HEK293 (cell line): Measurements from ENCODE around the gene RAB6D.
"Not testable (repeated sequence)": the region's sequence is repeated elsewhere in the genome, so short reads cannot be mapped to it uniquely, and the experiment has no call there.

Source experiments
- CTCF ChIA-PET: fragments of 350-600 bp; formaldehyde crosslinking; extraction: SDS; loops from one replicate; lab custom pipeline; 2021; ENCODE audit warnings: antibody characterized with exemption; lab: Yijun Ruan, JAX
- POLR2A ChIA-PET: fragments of 300-600 bp; formaldehyde crosslinking; extraction: SDS; loops from one replicate; lab custom pipeline; 2020; ENCODE audit warnings: antibody characterized with exemption, inconsistent platforms; lab: Yijun Ruan, JAX
- H3K27ac ChIP-seq: fragments of 200-500 bp; sonication (Bioruptor generic); 2 replicates; pipeline ENCODE4 v1.5.1; 2014; ENCODE audit warnings: low read depth, low read length, control low read depth, inconsistent platforms; ENCODE audit errors: extremely low read depth
- H3K36me3 ChIP-seq, 2 experiments: fragments of 200-500 bp in 1 of 2; sonication (Bioruptor generic) in 1 of 2; 1 replicate in 1 of 2; 2 replicates in 1 of 2; pipeline ENCODE4 v1.5.1; 2014 to 2017; ENCODE audit warnings: inconsistent platforms in 2 of 2, low read length in 2 of 2; ENCODE audit not compliant: control insufficient read depth in 2 of 2, insufficient read depth in 1 of 2
- H3K4me1 ChIP-seq: fragments of 200-500 bp; sonication (Bioruptor generic); 2 replicates; pipeline ENCODE4 v1.5.1; 2014; ENCODE audit warnings: mild to moderate bottlenecking, low read length, inconsistent platforms; ENCODE audit not compliant: control insufficient read depth, insufficient read depth
- H3K4me3 ChIP-seq: 2 replicates; pipeline ENCODE4 v1.5.1; 2011; ENCODE audit warnings: low read depth, mild to moderate bottlenecking, control low read depth, low read length, moderate library complexity
- H3K9me3 ChIP-seq: fragments of 200-500 bp; sonication (Bioruptor generic); 2 replicates; pipeline ENCODE4 v1.5.1; 2014; ENCODE audit warnings: low read depth, low read length, inconsistent platforms; ENCODE audit not compliant: control insufficient read depth, insufficient read depth
- BCL6B ChIP-seq: fragments of 450-650 bp; formaldehyde crosslinking; IDR thresholded peaks from 2 replicates; pipeline ENCODE4 v1.5.1; 2017; ENCODE audit warnings: missing biosample characterization, missing genetic modification characterization
- EGR2 ChIP-seq: fragments of 450-650 bp; formaldehyde crosslinking; IDR thresholded peaks from 2 replicates; pipeline ENCODE4 v1.5.1; 2016; ENCODE audit warnings: low read depth, missing biosample characterization, missing genetic modification characterization
- PRDM10 ChIP-seq: fragments of 450-650 bp; formaldehyde crosslinking; IDR thresholded peaks from 2 replicates; pipeline ENCODE4 v1.5.1; 2016; ENCODE audit warnings: missing biosample characterization, missing genetic modification characterization
- REPIN1 ChIP-seq: fragments of 450-650 bp; formaldehyde crosslinking; IDR thresholded peaks from 2 replicates; pipeline ENCODE4 v1.5.1; 2017; ENCODE audit warnings: missing biosample characterization, missing genetic modification characterization, low read depth
- ZNF121 ChIP-seq: fragments of 450-650 bp; formaldehyde crosslinking; IDR thresholded peaks from 2 replicates; pipeline ENCODE4 v1.5.1; 2016; ENCODE audit warnings: missing biosample characterization, missing genetic modification characterization
- ZNF133 ChIP-seq: fragments of 450-650 bp; formaldehyde crosslinking; IDR thresholded peaks from 2 replicates; pipeline ENCODE4 v1.5.1; 2016; ENCODE audit warnings: missing biosample characterization, missing genetic modification characterization
- ZNF16 ChIP-seq: fragments of 450-650 bp; formaldehyde crosslinking; IDR thresholded peaks from 2 replicates; pipeline ENCODE4 v1.5.1; 2016; ENCODE audit warnings: low read depth, missing biosample characterization, missing genetic modification characterization
- ZNF169 ChIP-seq: fragments of 450-650 bp; formaldehyde crosslinking; IDR thresholded peaks from 2 replicates; pipeline ENCODE4 v1.5.1; 2016; ENCODE audit warnings: missing biosample characterization, missing genetic modification characterization
- ZNF354C ChIP-seq: fragments of 450-650 bp; formaldehyde crosslinking; IDR thresholded peaks from 2 replicates; pipeline ENCODE4 v1.5.1; 2016; ENCODE audit warnings: missing biosample characterization, missing genetic modification characterization, low read depth, borderline replicate concordance
- ZNF501 ChIP-seq: fragments of 450-650 bp; formaldehyde crosslinking; IDR thresholded peaks from 2 replicates; pipeline ENCODE4 v1.5.1; 2016; ENCODE audit warnings: missing biosample characterization, missing genetic modification characterization
- ZNF560 ChIP-seq: fragments of 450-650 bp; formaldehyde crosslinking; IDR thresholded peaks from 2 replicates; pipeline ENCODE4 v1.5.1; 2017; ENCODE audit warnings: missing biosample characterization, missing genetic modification characterization, borderline replicate concordance
- ZNF571 ChIP-seq: fragments of 450-650 bp; formaldehyde crosslinking; IDR thresholded peaks from 2 replicates; pipeline ENCODE4 v1.5.0; 2017; ENCODE audit warnings: missing biosample characterization, missing genetic modification characterization
- ZNF670 ChIP-seq: fragments of 450-650 bp; formaldehyde crosslinking; IDR thresholded peaks from 2 replicates; pipeline ENCODE4 v1.5.1; 2016; ENCODE audit warnings: missing biosample characterization, missing genetic modification characterization, low read depth

RAB6D gene

GRCh38 chr2:131391953-131392352 is 28.0 kb upstream of the RAB6D start:
- H3K4me1 ChIP-seq, H3K27ac ChIP-seq, POLR2A ChIA-PET, H3K4me3 ChIP-seq, CTCF ChIA-PET, H3K9me3 ChIP-seq, H3K36me3 ChIP-seq: not testable (repeated sequence)
- TF ChIP-seq EGR2 (tag by site-specific recombination) = 0 out of 2 replicates have a peak, but pooled peaks have one; percentile 11

- H3K4me1 ChIP-seq, POLR2A ChIA-PET, CTCF ChIA-PET, H3K36me3 ChIP-seq, H3K27ac ChIP-seq, H3K9me3 ChIP-seq, H3K4me3 ChIP-seq: not testable (repeated sequence)
These were observed 27.5 kb upstream of the RAB6D start for GRCh38 chr2:131391471-131391870.

- CTCF ChIA-PET, POLR2A ChIA-PET, H3K27ac ChIP-seq: not testable (repeated sequence)
These were observed 26.6 kb upstream of the RAB6D start for GRCh38 chr2:131390495-131391130.

GRCh38 chr2:131389657-131390056 is 25.7 kb upstream of the RAB6D start:
- Histone ChIP-seq H3K4me1 (no peaks in the 10 kb centered on the region), H3K9me3 (no peaks in the 10 kb centered on the region), H3K4me3 (no peak overlapping the region), H3K36me3 (no peaks in the 10 kb centered on the region), H3K27ac (no peak overlapping the region)
- ChIA-PET CTCF (no interaction called here), POLR2A (no interaction called here)
- TF ChIP-seq ZNF169 (tag by site-specific recombination) (no peak), ZNF121 (tag by site-specific recombination) (no peak)

More at GRCh38 chr2:131390495-131391130, 26.6 kb upstream of the RAB6D start:
- not testable (repeated sequence) for H3K9me3 ChIP-seq, H3K4me1 ChIP-seq, H3K4me3 ChIP-seq, H3K36me3 ChIP-seq

- H3K4me1 ChIP-seq, CTCF ChIA-PET, H3K36me3 ChIP-seq, H3K4me3 ChIP-seq, H3K9me3 ChIP-seq, H3K27ac ChIP-seq, POLR2A ChIA-PET: not testable (repeated sequence)
These were observed 24.9 kb upstream of the RAB6D start for GRCh38 chr2:131388834-131389233.

- H3K4me3 ChIP-seq, POLR2A ChIA-PET, H3K27ac ChIP-seq, H3K4me1 ChIP-seq, CTCF ChIA-PET, H3K36me3 ChIP-seq, H3K9me3 ChIP-seq: not testable (repeated sequence)
These were observed 9.1 kb upstream of the RAB6D start for GRCh38 chr2:131373111-131373510.

- CTCF ChIA-PET = no interaction called here
- Histone ChIP-seq H3K4me1 (no peaks in the 10 kb centered on the region), H3K9me3 (no peaks in the 10 kb centered on the region), H3K36me3 (no peaks in the 10 kb centered on the region), H3K27ac (no peak overlapping the region), H3K4me3 (no peak overlapping the region)
- POLR2A ChIA-PET = no interaction called here
- TF ChIP-seq ZNF560 (tag by site-specific recombination) (no peak), REPIN1 (tag by site-specific recombination) (no peak), ZNF501 (tag by site-specific recombination) (no peak), ZNF571 (tag by site-specific recombination) (no peak), BCL6B (no peak), PRDM10 (no peak), ZNF133 (tag by site-specific recombination) (no peak), ZNF16 (tag by site-specific recombination) (no peak), ZNF354C (tag by site-specific recombination) (no peak), ZNF670 (tag by site-specific recombination) (no peak)
These were observed 6.0 kb upstream of the RAB6D start for GRCh38 chr2:131369954-131370353.
